ELF-1 (cell line): Measurements from ENCODE around the gene CCDC169.
"Not testable (repeated sequence)": the region's sequence is repeated elsewhere in the genome, so short reads cannot be mapped to it uniquely, and the experiment has no call there.

Source experiments
- DNase-seq: peaks from one replicate; pipeline ENCODE4 v3.0.0-alpha.2; 2016; ENCODE audit warnings: low read depth, low spot score

The CCDC169 gene

DNA sequence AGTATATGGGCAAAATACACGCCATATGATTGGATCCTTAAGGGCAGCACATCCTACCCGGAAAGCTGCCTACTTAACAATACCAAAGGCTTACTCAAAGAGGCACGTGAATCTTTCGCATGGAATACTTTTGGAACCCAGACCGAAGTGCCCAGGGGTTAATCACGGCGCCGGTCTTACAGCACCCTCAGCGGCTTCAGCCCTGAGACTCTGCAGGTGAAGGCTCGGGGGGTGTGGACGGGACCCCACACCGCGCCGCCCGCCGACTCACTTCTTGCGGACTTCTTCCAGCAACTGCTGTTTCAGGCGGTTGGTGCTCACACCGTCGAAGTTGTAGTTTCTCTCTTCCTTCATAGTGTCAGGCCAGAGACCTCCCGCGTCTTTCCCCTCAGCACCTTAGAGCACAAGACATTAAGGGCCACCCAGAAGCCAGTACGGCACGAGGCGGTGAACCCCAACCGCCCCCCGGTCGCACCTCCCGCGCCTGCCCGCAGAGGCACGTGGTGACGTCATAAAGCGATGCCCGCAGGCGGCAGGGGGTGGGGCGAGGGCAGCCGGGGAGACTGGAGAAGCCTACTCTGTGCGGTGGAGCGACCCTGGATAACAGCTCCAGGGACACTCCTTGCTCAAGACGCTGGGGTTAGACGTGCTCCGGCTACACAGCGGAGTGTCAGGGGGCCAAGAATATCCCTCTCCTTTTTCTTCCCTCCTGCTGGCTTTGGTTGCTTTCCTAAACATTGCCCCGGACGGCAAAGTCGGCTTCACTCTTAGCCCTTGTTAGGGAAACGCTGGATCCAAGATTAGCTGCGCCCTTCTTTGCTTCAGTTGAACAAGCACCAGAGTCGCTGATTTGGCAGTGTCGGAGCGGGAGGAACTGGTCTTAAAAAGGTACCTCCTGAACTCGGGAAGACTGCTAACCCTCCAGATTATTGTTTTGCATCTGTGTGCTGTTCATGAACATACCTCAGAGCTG lies at the start of gene CCDC169:
TSS of gene CCDC169 (minus strand) at position 449 of the 973 bp plus-strand sequence. CDS start at position 354, 95 bp downstream.
- peak; percentile 96 for DNase-seq

DNA sequence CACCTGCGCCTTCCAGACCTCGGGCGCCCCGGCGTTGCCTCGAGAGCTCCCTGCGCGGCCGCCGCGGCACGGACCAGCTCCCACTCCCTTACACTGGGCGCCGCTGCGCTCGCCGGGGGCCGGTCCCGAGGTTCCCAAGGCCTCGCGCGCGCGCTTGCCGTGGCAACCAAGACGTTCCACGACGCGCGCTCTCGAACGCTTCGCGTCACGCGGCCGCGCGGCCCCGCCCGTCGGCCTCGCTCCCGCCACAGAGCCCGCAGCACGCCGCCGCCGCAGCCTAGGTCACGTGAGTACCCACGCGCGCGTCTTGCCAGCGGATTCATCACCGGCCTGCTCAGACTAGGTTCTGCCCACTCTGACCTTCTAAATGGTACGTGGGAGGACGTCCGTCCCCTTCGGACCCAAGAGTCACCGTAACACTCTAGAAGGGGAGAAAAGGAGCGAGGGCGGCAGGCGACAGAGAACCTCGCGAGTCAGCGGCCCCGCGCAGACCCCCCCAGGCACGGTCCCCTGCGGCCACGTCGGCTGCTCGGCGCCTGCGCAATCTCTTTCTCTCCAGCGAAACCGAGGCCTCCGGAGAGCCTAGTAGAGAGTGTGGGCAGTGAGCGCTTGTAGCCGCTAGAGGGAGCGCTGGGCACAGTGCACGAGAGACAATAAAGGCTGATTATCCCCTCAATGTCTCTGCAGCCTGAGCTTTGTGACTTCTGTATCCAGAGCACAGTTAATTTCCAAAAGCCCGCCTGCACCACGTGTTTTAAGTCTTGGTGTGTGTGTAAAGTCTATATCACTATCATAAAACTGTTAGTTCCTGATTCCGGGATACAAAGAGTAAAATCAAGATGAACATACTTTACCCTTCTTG lies 48.8 kb upstream of the CCDC169 start, which contains the start of gene SPART:
TSS of gene SPART (minus strand) at position 173 of the 862 bp plus-strand sequence. CDS start 10,564 bp downstream, outside the sequence.
- peak; percentile 95 for DNase-seq

DNA sequence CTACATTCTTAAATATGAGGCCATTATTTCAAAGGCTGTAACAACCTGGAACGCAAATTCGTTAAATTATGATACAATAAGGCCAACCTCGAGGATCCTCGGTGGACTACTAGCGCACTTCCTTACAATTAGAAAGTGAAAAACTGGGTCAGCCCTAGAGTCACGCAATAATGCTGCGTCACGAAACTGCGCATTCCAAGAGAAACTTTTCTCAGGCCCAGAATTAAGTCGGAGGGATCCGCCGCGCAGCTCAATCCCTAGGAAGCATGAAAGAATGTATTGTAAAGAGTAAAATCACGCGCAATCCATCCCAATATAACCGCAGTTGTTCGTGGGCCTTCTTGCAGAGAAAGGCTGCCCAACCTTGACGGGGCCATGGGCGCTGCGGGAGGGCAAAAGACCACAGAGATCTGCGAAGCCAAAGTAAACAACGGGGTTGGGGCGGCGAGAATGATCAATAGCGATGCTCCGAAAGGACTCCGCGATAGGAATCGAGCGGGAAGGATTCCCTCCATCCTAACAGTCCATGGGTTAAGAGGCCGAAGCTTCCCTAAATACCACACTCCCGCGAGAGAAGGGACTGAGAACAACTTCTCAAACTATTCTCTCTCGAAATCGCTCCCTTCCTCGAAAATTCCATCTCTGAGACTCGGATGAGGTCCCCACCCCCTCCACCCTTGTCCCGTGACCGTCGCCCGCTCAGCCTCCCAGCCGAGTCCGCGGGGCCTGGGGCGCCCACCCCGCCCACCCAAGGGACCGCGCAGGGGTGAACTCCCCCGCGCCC lies 48.0 kb upstream of the CCDC169 start:
- peak; percentile 80 for DNase-seq

DNA sequence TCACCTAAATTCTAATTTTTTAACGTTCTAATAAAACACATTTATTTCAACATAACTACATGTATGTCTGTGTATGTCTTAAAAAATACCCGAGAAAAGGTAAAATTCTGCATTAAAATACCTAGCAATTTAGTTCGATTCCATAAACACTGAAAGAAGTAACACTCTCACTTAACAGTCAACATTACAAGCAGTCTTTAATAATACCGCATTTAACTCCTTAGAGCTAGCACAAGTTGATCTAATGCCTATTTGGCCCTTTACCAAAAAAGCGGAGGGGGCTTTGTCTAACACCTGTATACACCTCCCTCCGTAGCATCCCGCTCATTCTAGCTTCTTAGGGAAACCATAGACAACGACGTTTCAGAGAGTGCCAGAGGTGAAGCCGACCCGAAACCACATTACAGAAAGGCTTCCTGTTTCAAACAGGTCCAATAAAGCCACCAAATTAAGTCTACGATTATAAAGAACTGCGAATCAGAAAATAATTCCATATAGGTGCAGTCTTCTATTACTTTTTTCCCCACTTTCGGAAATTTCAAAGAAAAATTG lies 47.3 kb upstream of the CCDC169 start:
- no peak for DNase-seq

DNA sequence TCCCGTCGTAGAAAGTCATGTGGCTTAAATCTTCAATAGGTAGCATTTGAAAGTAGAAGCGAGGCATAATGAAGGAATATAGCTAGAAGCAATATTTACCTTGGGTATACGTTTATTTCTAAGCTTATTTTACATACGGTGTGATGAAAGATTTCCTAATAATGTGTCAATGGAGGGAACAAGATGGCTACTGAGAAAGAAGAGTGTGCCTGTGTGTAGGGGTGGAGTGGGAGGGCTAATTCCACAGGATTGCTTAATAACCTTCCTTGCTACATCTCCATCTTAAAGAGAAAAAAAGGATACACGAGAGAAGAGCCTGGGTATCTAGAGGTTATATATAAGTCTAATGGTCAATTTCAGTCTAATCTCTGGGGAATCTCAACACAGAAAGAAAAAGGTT lies 46.6 kb upstream of the CCDC169 start:
- no peak for DNase-seq

DNA sequence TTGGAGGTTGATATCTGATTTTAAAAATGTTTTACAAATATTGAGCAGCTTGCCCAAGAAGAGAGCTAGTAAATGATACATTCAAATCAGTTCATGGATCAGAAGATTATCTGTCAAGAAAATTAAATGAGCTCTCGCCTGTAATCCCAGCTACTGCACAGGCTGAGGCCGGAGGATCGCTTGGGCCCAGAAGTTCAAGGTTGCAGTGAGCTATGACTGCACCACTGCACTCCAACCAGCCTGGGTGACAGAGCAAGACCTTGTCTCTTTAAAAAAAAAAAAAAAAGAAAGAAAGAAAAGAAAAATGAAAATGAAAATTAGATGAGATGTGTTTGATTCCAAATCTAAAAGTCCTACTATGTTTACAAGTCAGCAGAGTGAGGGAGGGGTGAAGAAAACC lies 46.2 kb upstream of the CCDC169 start:
- DNase-seq: no peak

DNA sequence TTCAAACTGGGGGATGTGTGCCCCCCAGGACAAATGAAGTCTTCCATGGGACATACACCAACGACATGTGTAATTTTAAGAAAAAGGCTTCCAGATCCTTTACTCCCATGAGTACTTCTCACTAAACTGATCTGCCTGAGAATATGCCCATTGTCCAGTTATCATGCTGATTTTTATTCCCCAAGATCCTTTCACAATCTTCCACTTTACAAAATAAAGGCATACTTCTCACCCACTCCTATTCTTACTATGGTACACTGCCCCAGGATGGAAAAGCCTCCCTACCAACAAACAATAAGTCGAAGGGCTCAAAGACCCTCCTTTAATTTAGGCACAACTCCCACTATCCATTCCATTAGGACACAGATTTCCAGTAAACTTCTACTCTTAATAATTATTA lies 45.1 kb upstream of the CCDC169 start:
- DNase-seq: no peak

DNA sequence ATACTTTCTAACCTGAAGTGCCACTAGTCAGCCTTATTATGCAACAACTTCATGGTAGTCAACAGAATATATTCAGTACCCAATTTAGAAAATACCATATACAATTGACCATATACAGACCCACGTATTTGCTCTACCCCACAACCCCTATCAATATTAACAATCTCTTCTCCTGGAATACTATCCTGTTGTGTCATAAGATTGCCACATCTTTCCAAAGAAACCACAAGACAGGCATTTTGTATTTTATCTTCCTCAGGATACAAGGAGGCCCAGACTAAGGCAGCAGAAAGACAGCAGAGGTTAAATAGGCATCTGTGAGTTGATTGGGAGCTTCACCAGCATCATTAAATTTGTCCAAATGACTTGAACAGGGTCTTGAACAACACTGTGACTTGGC lies 44.1 kb upstream of the CCDC169 start:
- no peak for DNase-seq

DNA sequence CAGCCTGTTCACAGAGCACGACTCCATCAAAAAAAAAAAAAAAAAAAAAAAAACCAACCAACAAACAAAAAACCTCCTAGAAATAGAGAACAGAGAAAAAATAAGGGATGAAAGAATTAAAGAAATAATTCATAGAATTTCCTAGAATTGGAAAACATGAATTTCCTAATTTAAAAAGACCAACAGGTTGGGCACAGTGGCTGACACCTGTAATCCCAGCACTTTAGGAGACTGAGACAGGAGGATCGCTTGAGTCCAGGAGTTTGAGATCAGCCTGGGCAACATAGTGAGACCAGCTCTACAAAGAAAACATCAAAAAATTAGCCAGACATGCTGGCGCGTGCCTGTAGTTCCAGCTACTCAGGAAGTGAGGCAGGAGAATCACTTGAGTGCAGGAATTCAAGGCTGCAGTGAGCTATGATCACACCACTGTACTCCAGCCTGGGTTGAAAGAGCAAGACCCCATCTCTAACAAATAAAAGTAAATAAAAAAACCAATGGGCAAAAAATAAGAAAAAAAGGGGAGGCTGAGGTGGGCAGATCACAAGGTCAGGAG lies 42.1 kb upstream of the CCDC169 start:
- DNase-seq: no peak

DNA sequence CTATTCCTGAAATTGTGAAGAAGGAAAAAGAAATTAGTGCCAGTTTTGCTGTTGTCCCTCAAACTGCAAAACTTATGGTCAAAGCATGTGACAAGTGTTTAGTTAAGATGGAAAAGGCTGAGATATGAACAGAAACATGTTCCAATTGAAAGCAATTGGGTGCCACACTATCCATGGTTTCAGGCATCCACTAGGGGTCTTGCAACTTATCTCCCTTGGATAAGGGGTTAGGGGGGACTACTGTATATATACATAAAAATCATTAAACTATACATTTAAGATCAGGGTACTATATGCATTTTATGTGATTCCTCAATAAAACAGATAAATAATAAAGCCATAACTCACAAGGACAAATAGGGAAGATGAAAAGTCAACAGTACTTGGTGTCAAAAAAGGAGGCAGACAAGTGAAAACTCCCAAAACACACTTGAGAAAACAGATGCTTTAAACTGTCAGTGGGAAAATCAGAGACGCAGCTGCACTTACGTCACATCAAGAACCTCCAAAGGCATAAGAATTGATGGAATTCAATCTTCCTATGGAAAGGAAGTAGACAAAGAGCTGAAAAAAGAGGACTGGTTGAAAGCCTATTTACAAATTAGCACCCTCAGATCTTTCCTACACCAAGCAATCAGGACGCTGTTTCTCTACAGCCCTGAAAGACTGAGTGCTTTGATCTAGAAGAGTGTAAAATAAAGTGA lies 40.5 kb upstream of the CCDC169 start:
- DNase-seq: no peak

DNA sequence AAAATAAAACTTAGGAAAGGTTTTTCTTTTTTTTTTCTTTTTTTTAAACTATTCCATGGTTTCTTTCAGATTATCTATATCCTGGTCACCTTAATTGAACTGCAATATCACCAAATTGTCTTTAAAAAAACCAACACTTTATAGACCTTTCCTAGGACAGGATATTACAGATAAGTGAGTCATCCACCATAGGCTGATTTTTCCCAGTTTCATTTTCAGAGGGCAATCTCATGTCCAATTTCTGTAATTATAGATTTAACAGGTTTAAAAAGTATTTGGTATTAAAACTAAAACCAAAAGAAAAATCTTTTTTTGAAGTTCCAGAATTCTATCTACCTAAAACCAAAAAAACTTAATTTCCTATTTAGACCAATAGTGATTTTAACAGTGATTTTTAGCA lies 35.4 kb upstream of the CCDC169 start:
- DNase-seq: no peak

DNA sequence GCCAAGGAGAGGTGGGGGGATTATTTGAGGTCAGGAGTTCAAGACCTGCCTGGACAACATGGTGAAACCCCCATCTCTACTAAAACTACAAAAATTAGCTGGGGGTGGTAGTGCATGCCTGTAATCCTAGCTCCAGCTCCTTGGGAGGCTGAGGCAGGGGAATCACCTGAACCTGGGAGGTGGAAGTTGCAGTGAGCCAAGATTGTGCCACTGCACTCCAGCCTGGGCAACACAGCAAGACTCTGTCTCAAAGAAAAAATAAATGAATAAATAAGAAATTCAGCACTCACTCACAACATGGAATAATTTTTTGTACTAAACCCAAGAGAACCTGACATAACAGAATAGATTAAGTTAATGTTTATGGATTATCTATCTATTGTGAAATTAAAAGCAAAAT lies 34.6 kb upstream of the CCDC169 start:
- DNase-seq: not testable (repeated sequence)

DNA sequence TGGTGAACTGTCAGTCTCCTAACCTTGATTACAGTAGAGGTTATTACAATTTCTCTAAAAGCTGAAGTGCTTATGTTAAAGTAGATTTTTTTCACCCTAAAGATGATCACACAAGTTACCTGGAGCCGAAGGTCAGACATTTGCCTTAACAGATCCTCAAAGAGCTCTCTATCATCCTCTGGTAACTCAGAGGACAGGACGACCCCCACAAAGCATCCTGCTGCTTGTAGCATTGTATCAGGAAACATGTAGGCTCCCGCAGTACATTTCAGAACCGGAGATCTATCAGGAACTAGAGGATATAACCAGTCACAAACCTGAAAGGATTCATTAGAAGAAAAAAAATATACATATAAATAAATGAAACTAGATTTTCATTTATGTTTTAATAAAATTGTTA lies 33.7 kb upstream of the CCDC169 start:
- DNase-seq: no peak

DNA sequence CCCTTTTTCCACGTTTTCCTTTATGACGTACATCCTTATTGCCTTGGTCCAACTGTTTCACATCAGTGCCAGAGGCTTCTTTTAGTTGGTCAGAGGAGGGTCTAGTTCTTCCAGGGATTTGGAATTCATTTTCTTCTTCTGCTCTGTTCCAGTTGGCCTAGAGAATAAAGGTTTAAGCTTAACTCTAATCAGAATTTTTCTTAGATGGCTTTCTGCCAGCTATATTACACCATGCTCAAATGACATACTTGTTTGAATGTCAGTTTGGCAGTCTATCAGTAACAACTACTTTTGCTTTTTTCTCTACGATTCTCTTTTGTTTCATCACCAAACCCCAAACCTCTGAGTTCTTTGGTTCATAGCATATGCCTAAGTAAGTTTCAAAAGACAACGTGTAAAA lies 31.7 kb upstream of the CCDC169 start:
- no peak for DNase-seq

DNA sequence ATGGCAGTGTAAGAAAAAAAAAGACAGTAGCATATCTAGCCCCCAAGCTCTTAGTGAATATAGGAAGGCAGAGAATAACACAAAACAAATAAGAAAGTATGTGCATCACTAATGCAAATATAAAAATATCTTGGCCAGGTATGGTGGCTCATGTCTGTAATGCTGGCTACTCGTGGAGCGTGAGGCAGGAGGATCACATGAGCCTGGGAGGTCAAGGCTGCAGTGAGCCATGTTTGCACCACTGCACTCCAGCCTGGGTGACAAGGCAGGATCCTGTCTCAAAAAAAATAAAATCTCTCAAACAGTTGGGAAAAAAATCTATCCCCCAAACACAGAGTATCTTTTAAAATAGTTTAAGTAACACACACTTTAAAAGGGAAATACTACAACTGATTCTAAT lies 31.2 kb upstream of the CCDC169 start:
- DNase-seq: no peak

DNA sequence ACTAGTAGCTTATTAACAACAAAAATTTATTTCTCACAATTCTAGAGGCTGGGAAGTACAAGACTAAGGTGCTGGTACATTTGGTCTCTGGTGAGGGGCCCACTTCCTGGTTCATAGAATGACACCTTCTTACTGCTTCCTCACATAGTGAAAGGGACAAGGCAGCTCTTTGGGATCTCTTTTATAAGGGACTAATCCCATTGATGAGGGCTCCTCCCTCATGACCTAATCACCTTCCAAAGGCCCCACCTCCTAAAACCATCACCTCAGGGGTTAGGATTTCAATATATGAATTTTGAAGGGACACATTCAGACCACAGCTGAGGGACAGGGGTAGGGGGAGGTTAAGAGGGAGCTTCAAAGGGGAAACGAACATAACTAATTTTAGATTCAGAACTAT lies 28.3 kb upstream of the CCDC169 start:
- DNase-seq: no peak

DNA sequence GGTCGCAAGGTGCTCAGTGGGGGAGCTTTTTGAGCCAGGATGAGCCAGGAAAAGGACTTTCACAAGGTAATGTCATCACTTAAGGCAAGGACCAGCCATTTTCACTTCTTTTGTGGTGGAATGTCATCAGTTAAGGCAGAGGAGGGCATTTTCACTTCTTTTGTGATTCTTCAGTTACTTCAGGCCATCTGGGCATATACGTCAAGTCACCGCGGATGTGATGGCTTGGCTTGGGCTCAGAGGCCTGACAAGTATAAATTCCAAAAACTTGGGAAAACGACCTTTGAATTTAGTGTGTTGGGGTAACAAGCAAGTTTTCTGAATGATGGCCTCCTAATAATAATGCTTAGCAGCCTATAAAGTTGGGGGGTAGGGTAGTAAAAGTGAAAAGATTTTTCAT lies 27.3 kb upstream of the CCDC169 start:
- not testable (repeated sequence) for DNase-seq

DNA sequence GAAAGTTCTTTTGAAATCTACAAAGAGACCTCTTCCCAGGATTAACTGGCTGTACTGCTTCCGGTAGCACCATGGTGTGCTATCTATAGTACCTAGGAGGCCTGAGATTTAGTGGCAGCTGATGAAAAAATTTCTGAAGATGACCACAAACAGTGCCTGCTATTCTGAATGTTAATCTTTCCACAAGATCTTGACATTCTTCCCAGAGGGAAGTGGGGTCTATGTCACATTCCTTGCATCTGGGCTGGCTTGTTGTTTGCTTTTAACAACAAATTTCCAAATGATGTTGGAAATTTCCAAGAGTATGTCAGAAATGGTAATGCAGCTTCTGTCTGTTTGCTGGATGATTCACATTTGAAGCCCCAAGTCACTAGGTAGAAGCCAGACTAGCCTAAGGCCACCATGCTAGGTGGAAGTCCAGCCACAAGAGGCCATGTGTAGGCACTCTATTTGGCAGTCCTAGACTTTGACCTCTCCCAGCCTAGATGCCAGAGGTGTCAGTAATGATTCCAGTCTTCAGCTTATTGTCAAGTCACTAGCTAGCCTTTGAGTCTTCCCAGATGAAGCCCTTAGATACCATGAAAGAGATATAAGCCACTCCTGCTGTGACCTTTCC lies 26.4 kb upstream of the CCDC169 start:
- peak; percentile 76 for DNase-seq

DNA sequence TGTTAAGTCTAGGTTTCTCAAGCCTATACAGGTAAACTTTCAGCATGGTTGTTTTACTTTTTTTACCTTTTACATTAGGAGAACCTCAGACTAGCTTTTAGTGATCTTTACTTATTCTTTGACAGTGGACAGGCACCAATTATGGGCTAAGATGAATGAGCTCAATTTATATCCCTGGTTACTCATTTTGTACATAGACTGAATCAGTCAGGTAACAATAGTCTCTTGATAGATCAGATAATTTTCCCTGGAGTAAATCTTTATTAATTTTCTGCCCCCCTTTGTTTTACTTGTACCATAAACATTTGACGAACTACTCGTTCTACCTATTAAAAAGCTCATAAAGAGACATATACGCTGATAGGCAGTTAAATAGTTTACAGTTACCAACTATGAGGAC lies 25.8 kb upstream of the CCDC169 start:
- DNase-seq: no peak

DNA sequence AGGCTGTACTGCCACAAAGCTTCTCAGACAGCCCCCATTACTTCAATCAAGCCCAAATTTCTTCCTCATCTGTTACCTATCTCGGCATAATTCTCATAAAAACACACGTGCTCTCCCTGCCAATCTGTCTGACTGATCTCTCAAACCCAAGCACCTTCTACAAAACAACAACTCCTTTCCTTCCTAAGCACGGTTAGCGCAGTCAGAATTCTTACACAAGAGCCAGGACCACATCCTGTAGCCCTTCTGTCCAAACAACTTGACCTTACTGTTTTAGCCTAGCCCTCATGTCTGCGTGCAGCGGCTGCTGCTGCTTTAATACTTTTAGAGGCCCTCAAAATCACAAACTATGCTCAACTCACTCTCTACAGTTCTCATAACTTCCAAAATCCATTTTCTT lies 22.2 kb upstream of the CCDC169 start:
- DNase-seq: not testable (repeated sequence)
